Caco-2 (cell line): Measurements from ENCODE around the gene KIF26B. TPM values are rescaled to one million over a fixed set of nuclear protein-coding genes. Genes with fewer than 3 reads are reported as not detected.

Experiments
- BruUV-seq: library from RNA; stranded (reverse); fragments of 400-500 nt; replicated peaks from 2 replicates; lab custom pipeline; 2021; lab: Mats Ljungman, UMichigan
- CTCF ChIA-PET: fragments of 300-600 bp; sonication (Branson Sonifier 250); formaldehyde crosslinking; loops from one replicate; lab custom pipeline; 2022; ENCODE audit warnings: antibody characterized with exemption; lab: Charles Lee
- POLR2A ChIA-PET: fragments of 300-600 bp; sonication (Branson Sonifier 250); formaldehyde crosslinking; loops from one replicate; lab custom pipeline; 2022; ENCODE audit warnings: antibody characterized with exemption; lab: Charles Lee
- DNase-seq, 2 experiments: peaks; one replicate each; pipeline versions ENCODE4 v3.0.0 to v3.0.0-alpha.2; 2020 to 2022
- H3K27me3 ChIP-seq: replicated peaks from 2 replicates; pipeline ENCODE4 v1.6.0; 2011; ENCODE audit warnings: low read length; ENCODE audit not compliant: control insufficient read depth, insufficient read depth
- H3K36me3 ChIP-seq: 2 replicates; pipeline ENCODE4 v1.5.1; 2011; ENCODE audit warnings: low read length; ENCODE audit not compliant: control insufficient read depth, insufficient read depth
- H3K4me1 ChIP-seq: fragments of 250-450 bp; sonication (Bioruptor Pico); 2 replicates; pipeline ENCODE4 v1.5.1; 2020; ENCODE audit warnings: mild to moderate bottlenecking
- H3K4me3 ChIP-seq: 2 replicates; pipeline ENCODE4 v1.5.1; 2011; ENCODE audit warnings: low read depth, mild to moderate bottlenecking, control low read depth, low read length
- H3K9me3 ChIP-seq: fragments of 250-450 bp; sonication (Bioruptor Pico); 2 replicates; pipeline ENCODE4 v1.5.1; 2020; ENCODE audit warnings: mild to moderate bottlenecking, moderate library complexity
- H3K27ac Mint-ChIP-seq: one replicate; pipeline ENCODE4 v1.8.0; 2022; ENCODE audit warnings: mixed read lengths; ENCODE audit not compliant: unreplicated experiment
- H3K27me3 Mint-ChIP-seq: one replicate; pipeline ENCODE4 v1.8.0; 2022; ENCODE audit warnings: mixed read lengths; ENCODE audit not compliant: insufficient read depth, unreplicated experiment
- H3K36me3 Mint-ChIP-seq: one replicate; pipeline ENCODE4 v1.8.0; 2022; ENCODE audit warnings: mild to moderate bottlenecking, mixed read lengths; ENCODE audit not compliant: insufficient read depth, unreplicated experiment
- H3K4me1 Mint-ChIP-seq: one replicate; pipeline ENCODE4 v1.8.0; 2022; ENCODE audit warnings: low read depth, mixed read lengths; ENCODE audit not compliant: unreplicated experiment
- H3K4me3 Mint-ChIP-seq: one replicate; pipeline ENCODE4 v1.8.0; 2022; ENCODE audit warnings: mild to moderate bottlenecking, moderate library complexity, mixed read lengths; ENCODE audit not compliant: unreplicated experiment
- H3K9me3 Mint-ChIP-seq: one replicate; pipeline ENCODE4 v1.8.0; 2022; ENCODE audit warnings: mixed read lengths; ENCODE audit not compliant: unreplicated experiment
- CTCF ChIP-seq, 2 experiments: fragments of 200-600 bp in 1 of 2; IDR thresholded peaks; 1 replicate in 1 of 2; 2 replicates in 1 of 2; pipeline versions ENCODE4 v1.5.1 to v1.8.0; 2011 to 2022; ENCODE audit warnings: antibody characterized with exemption in 1 of 2, control low read depth in 1 of 2, inconsistent platforms in 1 of 2, low read depth in 1 of 2, low read length in 1 of 2, mild to moderate bottlenecking in 1 of 2, moderate library complexity in 1 of 2; ENCODE audit not compliant: insufficient read depth in 1 of 2, severe bottlenecking in 1 of 2, unreplicated experiment in 1 of 2
- intact Hi-C: fragments of 100-400 bp; cut with micrococcal nuclease; formaldehyde crosslinking; loops from one replicate; pipeline ENCODE4 v1.10.0; 2022; ENCODE audit not compliant: unreplicated experiment
- total RNA-seq: library from RNA; stranded (reverse); gene quantifications from 2 replicates; pipeline ENCODE4 v1.2.3, GENCODE V29; 2022

Gene KIF26B
- total RNA-seq, 1 experiment from 2014 or later, result 4.9 TPM

- H3K4me1 Mint-ChIP-seq, result peaks cover 5% of the 10 kb centered on the region
- no peak for TF ChIP-seq CTCF (IDR thresholded peaks at IDR 0.05; ENCODE audit: insufficient read depth in 1 of 2, low read depth in 1 of 2, low read length in 1 of 2, severe bottlenecking in 1 of 2, unreplicated experiment in 1 of 2)
- BruUV-seq, result no TSS peak
- H3K4me3 Mint-ChIP-seq, result no peak overlapping the region
- intact Hi-C loops, result no loop called here
- CTCF ChIA-PET, result no interaction called here
- H3K27me3 Mint-ChIP-seq, result no peaks in the 10 kb centered on the region
- Histone ChIP-seq H3K4me1 (no peaks in the 10 kb centered on the region), H3K36me3 (no peaks in the 10 kb centered on the region), H3K9me3 (no peaks in the 10 kb centered on the region), H3K4me3 (no peak overlapping the region), H3K27me3 (no peaks in the 10 kb centered on the region)
- H3K36me3 Mint-ChIP-seq, result no peaks in the 10 kb centered on the region
- POLR2A ChIA-PET, result no interaction called here
- no peak for DNase-seq
- no peaks in the 10 kb centered on the region for H3K9me3 Mint-ChIP-seq
- no peak overlapping the region for H3K27ac Mint-ChIP-seq
Measured at GRCh38 chr1:245180496-245181157, 25.8 kb downstream of the KIF26B start.

- no peaks in the 10 kb centered on the region for H3K27me3 ChIP-seq
- Mint-ChIP-seq H3K36me3 (no peaks in the 10 kb centered on the region), H3K9me3 (no peaks in the 10 kb centered on the region), H3K4me3 (no peak overlapping the region), H3K4me1 (peaks cover 5% of the 10 kb centered on the region), H3K27ac (no peak overlapping the region), H3K27me3 (no peaks in the 10 kb centered on the region)
- intact Hi-C loops, result no loop called here
- H3K36me3 ChIP-seq, result no peaks in the 10 kb centered on the region
- BruUV-seq, result no TSS peak
- no peak for DNase-seq
- H3K4me3 ChIP-seq, result no peak overlapping the region
- H3K4me1 ChIP-seq, result no peaks in the 10 kb centered on the region
- POLR2A ChIA-PET, result no interaction called here
- no peaks in the 10 kb centered on the region for H3K9me3 ChIP-seq
- no peak for TF ChIP-seq CTCF (IDR thresholded peaks at IDR 0.05; ENCODE audit: insufficient read depth in 1 of 2, low read depth in 1 of 2, low read length in 1 of 2, severe bottlenecking in 1 of 2, unreplicated experiment in 1 of 2)
- CTCF ChIA-PET, result no interaction called here
Measured at GRCh38 chr1:245181158-245181517, 26.4 kb downstream of the KIF26B start.

GRCh38 chr1:245182028-245182427 lies 27.2 kb downstream of the KIF26B start:
- no peaks in the 10 kb centered on the region for H3K9me3 ChIP-seq
- Mint-ChIP-seq H3K27ac (no peak overlapping the region), H3K4me1 (peaks cover 5% of the 10 kb centered on the region), H3K27me3 (no peaks in the 10 kb centered on the region), H3K36me3 (no peaks in the 10 kb centered on the region), H3K4me3 (no peak overlapping the region), H3K9me3 (no peaks in the 10 kb centered on the region)
- BruUV-seq, result no TSS peak
- no peak for DNase-seq
- CTCF ChIA-PET, result no interaction called here
- no peak for TF ChIP-seq CTCF (IDR thresholded peaks at IDR 0.05; ENCODE audit: insufficient read depth in 1 of 2, low read depth in 1 of 2, low read length in 1 of 2, severe bottlenecking in 1 of 2, unreplicated experiment in 1 of 2)
- POLR2A ChIA-PET, result no interaction called here
- no peaks in the 10 kb centered on the region for H3K27me3 ChIP-seq
- H3K4me1 ChIP-seq, result no peaks in the 10 kb centered on the region
- H3K36me3 ChIP-seq, result no peaks in the 10 kb centered on the region
- intact Hi-C loops, result no loop called here
- no peak overlapping the region for H3K4me3 ChIP-seq
